Right hindlimb (tissue), 1 donor: ENCODE measurements around the gene CEP135.

ENCODE experiments used
- DNase-seq: peaks from one replicate; pipeline ENCODE4 v3.0.0-alpha.2; 2018

Gene CEP135

GRCh38 chr4:56080384-56080783 lies 131.6 kb downstream of the CEP135 start:
- DNase-seq, result no peak

GRCh38 chr4:56082829-56083228 lies 134.1 kb downstream of the CEP135 start:
- no peak for DNase-seq
